Measurements from ENCODE around the gene EML1. TPM values are rescaled to one million over a fixed set of nuclear protein-coding genes. Genes with fewer than 3 reads are reported as not detected.
A peak's percentile ranks its signal among the peaks of the same experiment; 100 is the strongest.
"Not testable (repeated sequence)": the region's sequence is repeated elsewhere in the genome, so short reads cannot be mapped to it uniquely, and the experiment has no call there.

Gene EML1
- total RNA-seq, 1 donor from 2014 or later, result 92.9 TPM

- no peak for DNase-seq
These were observed 146.2 kb downstream of the EML1 start for GRCh38 chr14:99939421-99939820.

GRCh38 chr14:99940064-99940463, 146.9 kb downstream of the EML1 start:
- no peak for DNase-seq

- DNase-seq, result no peak
These were observed 148.0 kb downstream of the EML1 start for GRCh38 chr14:99941211-99941610.

- no peak for DNase-seq
These were observed 150.4 kb downstream of the EML1 start for GRCh38 chr14:99943620-99944019.

- DNase-seq, result no peak
These were observed 151.0 kb downstream of the EML1 start for GRCh38 chr14:99944241-99944651.

- DNase-seq, result no peak
These were observed 152.8 kb downstream of the EML1 start for GRCh38 chr14:99945732-99946651.

- DNase-seq, result peak; percentile 56
These were observed 153.7 kb downstream of the EML1 start for GRCh38 chr14:99946652-99947489.

- no peak for DNase-seq
These were observed 154.5 kb downstream of the EML1 start for GRCh38 chr14:99947695-99948094.

- not testable (repeated sequence) for DNase-seq
These were observed 156.0 kb downstream of the EML1 start for GRCh38 chr14:99949011-99949732.

- DNase-seq, result no peak
These were observed 157.0 kb downstream of the EML1 start for GRCh38 chr14:99950181-99950580.

- no peak for DNase-seq
These were observed 157.9 kb downstream of the EML1 start for GRCh38 chr14:99951085-99951484.

GRCh38 chr14:99952039-99952438, 158.8 kb downstream of the EML1 start:
- no peak for DNase-seq

GRCh38 chr14:99952453-99952852, 159.2 kb downstream of the EML1 start:
- no peak for DNase-seq

- no peak for DNase-seq
These were observed 162.7 kb downstream of the EML1 start for GRCh38 chr14:99955826-99956455.

- no peak for DNase-seq
These were observed 165.2 kb downstream of the EML1 start for GRCh38 chr14:99958380-99958779.

- no peak for DNase-seq
These were observed 168.8 kb downstream of the EML1 start for GRCh38 chr14:99961826-99962518.

GRCh38 chr14:99964979-99965378, 171.8 kb downstream of the EML1 start:
- DNase-seq, result no peak

GRCh38 chr14:99966037-99966835, 173.0 kb downstream of the EML1 start:
- DNase-seq, result no peak

GRCh38 chr14:99966912-99967311, 173.7 kb downstream of the EML1 start:
- no peak for DNase-seq

- peak; percentile 58 for DNase-seq
These were observed 175.1 kb downstream of the EML1 start for GRCh38 chr14:99968191-99968920.

Measured in tongue (tissue), 2 donors.